ENCODE measurements around the gene TPI1. TPM values are rescaled to one million over a fixed set of nuclear protein-coding genes. Genes with fewer than 3 reads are reported as not detected.

The TPI1 gene
- total RNA-seq, 1 experiment from 2014 or later = 1,177 TPM

- no peaks in the 10 kb centered on the region for H3K79me2 ChIP-seq (ENCODE audit: insufficient read depth, low read length)
- DNase-seq = peak; percentile 63
Observed at GRCh38 chr12:6899837-6900519, 32.6 kb downstream of the TPI1 start.

More at GRCh38 chr12:6899837-6900519, 32.6 kb downstream of the TPI1 start:
- Histone ChIP-seq H3T11ph (ENCODE audit: low read length) (peak overlapping the region; percentile 47), H3K23me2 (ENCODE audit: insufficient read length, low read depth, low read length, poor library complexity, severe bottlenecking) (peaks cover 2% of the 10 kb centered on the region), H3K9me3 (ENCODE audit: control insufficient read depth, low read depth, low read length) (no peaks in the 10 kb centered on the region), H3K27ac (ENCODE audit: insufficient read length, low read depth, low read length) (no peak overlapping the region), H3K56ac (ENCODE audit: insufficient read length, low read depth, low read length) (no peak overlapping the region), H3K14ac (ENCODE audit: insufficient read depth, low read length) (peak overlapping the region; percentile 77; the same call in 1 of the 2 replicates), H2BK12ac (ENCODE audit: insufficient read length, low read depth, low read length) (peak overlapping the region; percentile 28), H2AFZ (ENCODE audit: low read length) (no peak overlapping the region), H4K5ac (ENCODE audit: insufficient read length, low read depth, low read length) (no peak overlapping the region), H2BK15ac (ENCODE audit: low read depth, low read length) (no peak overlapping the region), H4K8ac (replicated peaks; ENCODE audit: insufficient read length, low read depth, low read length) (no peak overlapping the region), H3K9ac (ENCODE audit: extremely low read depth, insufficient read length, low read length) (no peak overlapping the region), H2BK20ac (ENCODE audit: low read depth, low read length, poor library complexity, severe bottlenecking) (peak overlapping the region; percentile 93), H3K23ac (ENCODE audit: insufficient read length, low read depth, low read length) (no peak overlapping the region), H2BK120ac (ENCODE audit: low read depth, low read length, poor library complexity, severe bottlenecking) (peak overlapping the region; percentile 14), H3K4me2 (ENCODE audit: insufficient read depth, insufficient read length, low read length) (no peak overlapping the region), H3K27me3 (ENCODE audit: insufficient read depth, low read length) (no peaks in the 10 kb centered on the region), H3K79me1 (ENCODE audit: insufficient read depth, low read depth, low read length, poor library complexity, severe bottlenecking) (no peaks in the 10 kb centered on the region), H2BK5ac (ENCODE audit: insufficient read length, low read length) (no peak overlapping the region), H2AK5ac (ENCODE audit: insufficient read length, low read length) (no peak overlapping the region), H3K4ac (ENCODE audit: low read depth, low read length) (no peak overlapping the region; the same call in 1 of the 2 replicates), H3K4me1 (ENCODE audit: insufficient read depth, low read length) (peaks cover 2% of the 10 kb centered on the region; the same call in 1 of the 2 replicates), H3K18ac (ENCODE audit: insufficient read length, low read depth, low read length) (peak overlapping the region; percentile 45), H4K20me1 (ENCODE audit: control insufficient read depth, insufficient read depth, insufficient read length) (peaks cover 2% of the 10 kb centered on the region), H4K91ac (ENCODE audit: insufficient read length, low read depth, low read length) (no peak overlapping the region)
- no peaks in the 10 kb centered on the region for H3K36me3 Mint-ChIP-seq (ENCODE audit: insufficient read depth in 1 of 3, low read depth in 3 of 3)
- peaks cover 4 to 14% of the 10 kb centered on the region in 2 experiments for H3K4me1 Mint-ChIP-seq
- H3K4me3 Mint-ChIP-seq = no peak overlapping the region
- H3K27ac Mint-ChIP-seq = no peak overlapping the region
- no peaks in the 10 kb centered on the region; the same call in 1 of the 2 replicates for H3K27me3 Mint-ChIP-seq (ENCODE audit: low read depth)
- H3K9me3 Mint-ChIP-seq = no peaks in the 10 kb centered on the region
- WGBS (ENCODE audit: extremely low coverage, insufficient read length, low lambda C conversion rate) = no CpG with 5 or more reads among the region's 10 CpGs
- no peak for TF ChIP-seq CTCF (conservative IDR thresholded peaks at IDR 0.05)
